H1 (cell line): ENCODE results near the gene KYNU. TPM values are rescaled to one million over a fixed set of nuclear protein-coding genes. Genes with fewer than 3 reads are reported as not detected.

Experiments used
- CTCF ChIA-PET: fragments of 300-600 bp; sonication (Branson Sonifier 250); formaldehyde crosslinking; loops from one replicate; lab custom pipeline; 2021; ENCODE audit not compliant: partially characterized antibody; lab: Charles Lee
- POLR2A ChIA-PET: fragments of 300-600 bp; sonication (Branson Sonifier 250); formaldehyde crosslinking; loops from one replicate; lab custom pipeline; 2021; ENCODE audit warnings: inconsistent platforms; ENCODE audit not compliant: partially characterized antibody; lab: Charles Lee
- DNase-seq, 2 experiments: peaks; one replicate each; pipeline versions ENCODE4 v3.0.0 to v3.0.0-alpha.2; 2010 to 2022; ENCODE audit warnings: low spot score in 2 of 2, low read depth in 1 of 2, mixed read lengths in 1 of 2
- FAIRE-seq: peaks from 2 replicates; lab custom pipeline; 2011; peaks lifted over from hg19 to GRCh38; lab: Jason Lieb, UNC
- H2AFZ ChIP-seq: 2 replicates; pipeline ENCODE4 v1.8.1; 2012; ENCODE audit warnings: low read length, inconsistent platforms
- H2AK5ac ChIP-seq: 2 replicates; pipeline ENCODE4 v1.6.1; 2013; ENCODE audit warnings: low read depth, low read length
- H2BK120ac ChIP-seq: replicated peaks from 2 replicates; pipeline ENCODE3; 2013; ENCODE audit warnings: low read depth, low read length, inconsistent platforms
- H2BK12ac ChIP-seq: 2 replicates; pipeline ENCODE4 v1.6.1; 2013; ENCODE audit warnings: low read depth, low read length
- H2BK15ac ChIP-seq: 2 replicates; pipeline ENCODE4 v1.6.1; 2013; ENCODE audit warnings: low read length
- H2BK20ac ChIP-seq: 2 replicates; pipeline ENCODE4 v1.6.1; 2013; ENCODE audit warnings: low read length
- H2BK5ac ChIP-seq: 2 replicates; pipeline ENCODE4 v1.6.1; 2013; ENCODE audit warnings: low read depth, low read length
- H3K14ac ChIP-seq: 2 replicates; pipeline ENCODE4 v1.6.1; 2013; ENCODE audit warnings: inconsistent platforms; ENCODE audit not compliant: insufficient read length
- H3K18ac ChIP-seq: 2 replicates; pipeline ENCODE4 v1.6.1; 2013; ENCODE audit warnings: low read length; ENCODE audit errors: extremely low read depth
- H3K23ac ChIP-seq: 2 replicates; pipeline ENCODE4 v1.6.1; 2013; ENCODE audit warnings: inconsistent platforms; ENCODE audit not compliant: insufficient read length
- H3K23me2 ChIP-seq: 2 replicates; pipeline ENCODE4 v1.6.1; 2013; ENCODE audit warnings: low read depth, low read length
- H3K27ac ChIP-seq: 2 replicates; pipeline ENCODE4 v1.6.1; 2011; ENCODE audit warnings: low read depth, low read length, inconsistent platforms
- H3K27me3 ChIP-seq, 4 experiments: replicated peaks in 1 of 4; 1 replicate in 1 of 4; 2 replicates in 3 of 4; pipeline versions ENCODE4 v1.6.1 to v1.8.1; 2011 to 2013; ENCODE audit warnings: low read length in 3 of 4, mild to moderate bottlenecking in 3 of 4, inconsistent platforms in 2 of 4, mixed read lengths in 2 of 4, moderate library complexity in 1 of 4; ENCODE audit not compliant: control insufficient read depth in 3 of 4, insufficient read depth in 3 of 4; ENCODE audit errors: extremely low read depth in 1 of 4
- H3K36me3 ChIP-seq, 4 experiments: 2 replicates each; pipeline versions ENCODE4 v1.6.1 to v1.8.1; 2011 to 2013; ENCODE audit warnings: mild to moderate bottlenecking in 4 of 4, low read length in 3 of 4, moderate library complexity in 2 of 4, control low read depth in 1 of 4, inconsistent platforms in 1 of 4; ENCODE audit not compliant: insufficient read depth in 4 of 4, control insufficient read depth in 2 of 4
- H3K4ac ChIP-seq: replicated peaks from 2 replicates; pipeline ENCODE3; 2013; ENCODE audit warnings: low read length, low read depth, mixed read lengths, inconsistent platforms; ENCODE audit not compliant: insufficient read length
- H3K4me1 ChIP-seq, 4 experiments: replicated peaks in 1 of 4; 1 replicate in 1 of 4; 2 replicates in 3 of 4; pipeline versions ENCODE4 v1.6.1 to v1.8.1; 2011 to 2013; ENCODE audit warnings: low read length in 3 of 4, inconsistent platforms in 2 of 4, mixed read lengths in 1 of 4; ENCODE audit not compliant: insufficient read depth in 4 of 4, control insufficient read depth in 3 of 4
- H3K4me2 ChIP-seq, 2 experiments: 2 replicates each; pipeline versions ENCODE4 v1.6.1 to v1.8.1; 2011 to 2013; ENCODE audit warnings: low read depth in 2 of 2, low read length in 2 of 2, control low read depth in 1 of 2, inconsistent platforms in 1 of 2, mild to moderate bottlenecking in 1 of 2; ENCODE audit not compliant: insufficient read depth in 1 of 2
- H3K4me3 ChIP-seq, 4 experiments: fragments of 200-600, 300-600 bp in 1 of 4; sonication (generic), shearing (Covaris generic), sonication (Bioruptor Twin) in 1 of 4; 2 replicates each; pipeline versions ENCODE4 v1.5.1 to v1.8.1; 2011 to 2016; ENCODE audit warnings: low read length in 4 of 4, low read depth in 3 of 4, control low read depth in 2 of 4, inconsistent platforms in 2 of 4, mild to moderate bottlenecking in 2 of 4, mixed read lengths in 1 of 4, moderate library complexity in 1 of 4; ENCODE audit not compliant: insufficient read depth in 2 of 4; ENCODE audit errors: extremely low read depth in 1 of 4
- H3K56ac ChIP-seq: replicated peaks from 2 replicates; pipeline ENCODE3; 2013; ENCODE audit warnings: low read depth, mild to moderate bottlenecking, mixed read lengths, low read length, inconsistent platforms; ENCODE audit not compliant: insufficient read length
- H3K79me1 ChIP-seq: 2 replicates; pipeline ENCODE4 v1.6.1; 2013; ENCODE audit warnings: low read depth, low read length, control low read depth
- H3K79me2 ChIP-seq, 2 experiments: 2 replicates each; pipeline versions ENCODE4 v1.6.1 to v1.8.1; 2012 to 2013; ENCODE audit warnings: low read length in 2 of 2, mild to moderate bottlenecking in 2 of 2, inconsistent platforms in 1 of 2; ENCODE audit not compliant: insufficient read depth in 2 of 2, control insufficient read depth in 1 of 2
- H3K9ac ChIP-seq, 4 experiments: replicated peaks in 1 of 4; 1 replicate in 1 of 4; 2 replicates in 3 of 4; pipeline versions ENCODE4 v1.6.1 to v1.8.1; 2011 to 2013; ENCODE audit warnings: low read depth in 3 of 4, low read length in 3 of 4, control low read depth in 2 of 4, mild to moderate bottlenecking in 2 of 4, moderate library complexity in 2 of 4, inconsistent platforms in 1 of 4; ENCODE audit errors: extremely low read depth in 1 of 4
- H3K9me3 ChIP-seq, 2 experiments: 2 replicates each; pipeline versions ENCODE4 v1.6.1 to v1.8.1; 2012 to 2013; ENCODE audit warnings: mild to moderate bottlenecking in 2 of 2, moderate library complexity in 2 of 2, control low read depth in 1 of 2, inconsistent platforms in 1 of 2, low read depth in 1 of 2, low read length in 1 of 2, mixed read lengths in 1 of 2; ENCODE audit not compliant: insufficient read depth in 2 of 2
- H4K20me1 ChIP-seq, 2 experiments: replicated peaks in 1 of 2; 2 replicates each; pipeline versions ENCODE3 to v1.8.1; 2011 to 2013; ENCODE audit warnings: inconsistent platforms in 2 of 2, low read length in 2 of 2, mild to moderate bottlenecking in 1 of 2; ENCODE audit not compliant: insufficient read depth in 2 of 2, control insufficient read depth in 1 of 2
- H4K5ac ChIP-seq: 2 replicates; pipeline ENCODE4 v1.6.1; 2013; ENCODE audit warnings: low read length, low read depth, mixed read lengths, inconsistent platforms; ENCODE audit not compliant: insufficient read length
- H4K8ac ChIP-seq: 2 replicates; pipeline ENCODE4 v1.8.0; 2013; ENCODE audit warnings: mild to moderate bottlenecking, moderate library complexity, low read length, inconsistent platforms; ENCODE audit not compliant: insufficient read depth; ENCODE audit errors: extremely low read depth
- H4K91ac ChIP-seq: replicated peaks from 2 replicates; pipeline ENCODE3; 2013; ENCODE audit warnings: low read length, mixed read lengths, inconsistent platforms; ENCODE audit not compliant: insufficient read length
- RBBP5 ChIP-seq: IDR thresholded peaks from 2 replicates; pipeline ENCODE4 v1.7.1; 2012; ENCODE audit warnings: low read depth, mild to moderate bottlenecking, inconsistent platforms, low read length, moderate library complexity, borderline replicate concordance
- WGBS, 2 experiments: shearing (Covaris generic) in 1 of 2; methylation state at CpG; one replicate each; pipeline versions ENCODE4 v1.1.6 to v1.1.7; 2013 to 2015; ENCODE audit warnings: low lambda C conversion rate in 2 of 2, mixed read lengths in 2 of 2, inconsistent platforms in 1 of 2, low coverage in 1 of 2, missing lambda C conversion rate in 1 of 2; ENCODE audit not compliant: insufficient replicate concordance in 2 of 2, insufficient coverage in 1 of 2, insufficient read length in 1 of 2; ENCODE audit errors: extremely low coverage in 1 of 2, missing lambda C conversion rate in 1 of 2; 5-methylcytosine and 5-hydroxymethylcytosine counted together
- polyA plus RNA-seq, 7 experiments: library from polyadenylated mRNA; depleted of rRNA in 3 of 7; stranded (reverse) in 5 of 7; unstranded in 2 of 7; fragments of >200 nt in 5 of 7; fragments of 200-250 nt in 2 of 7; gene quantifications; 1 replicate in 5 of 7; 2 replicates in 1 of 7; 4 replicates in 1 of 7; pipeline versions ENCODE4 v1.2.1 to v1.2.3, GENCODE V29; 2011 to 2013; ENCODE audit warnings: missing spikeins in 2 of 7, mixed read lengths in 2 of 7
- total RNA-seq: library from RNA; stranded (reverse); fragmentation: NEBNext Ultra II Directional; extraction: Animal tissue kit (Norgen Biotek cat#: 25700); gene quantifications from 2 replicates; pipeline ENCODE4 v1.2.1, GENCODE V29; 2021

Gene KYNU
- total and polyA plus RNA-seq, 2 of the 8 experiments (the other 6 are each of a cell fraction or from before 2014, with no cell fraction given), result 0.09 to 0.13 TPM

GRCh38 chr2:142862847-142863246, 14.6 kb upstream of the KYNU start:
- Histone ChIP-seq H3K18ac (no peak overlapping the region), H3K27me3 (no peaks in the 10 kb centered on the region), H3K4ac (no peak overlapping the region), H4K20me1 (no peaks in the 10 kb centered on the region), H3K23me2 (no peaks in the 10 kb centered on the region), H3K79me2 (no peaks in the 10 kb centered on the region), H3K9me3 (no peaks in the 10 kb centered on the region), H3K36me3 (no peaks in the 10 kb centered on the region), H3K14ac (no peak overlapping the region), H3K4me1 (no peaks in the 10 kb centered on the region), H2AFZ (no peak overlapping the region), H3K56ac (no peak overlapping the region), H2BK12ac (no peak overlapping the region), H2BK15ac (no peak overlapping the region), H3K4me3 (no peak overlapping the region), H3K4me2 (no peak overlapping the region), H3K9ac (no peak overlapping the region), H2BK20ac (no peak overlapping the region), H4K8ac (no peak overlapping the region), H3K27ac (no peak overlapping the region), H4K91ac (no peak overlapping the region), H4K5ac (no peak overlapping the region), H3K23ac (no peak overlapping the region), H3K79me1 (no peaks in the 10 kb centered on the region), H2BK5ac (no peak overlapping the region), H2AK5ac (no peak overlapping the region), H2BK120ac (no peak overlapping the region)
- WGBS, 2 experiments, result 87% methylated on average over 5 of the region's 5 CpGs; no CpG with 5 or more reads in 1 of the 2 experiments
- POLR2A ChIA-PET, result no interaction called here
- DNase-seq (no peak), FAIRE-seq (no peak)
- CTCF ChIA-PET, result no interaction called here
- TF ChIP-seq RBBP5, result no peak
